A549 (cell line): ENCODE results near the gene ADAP1.

ENCODE experiments used
- CBX2 ChIP-seq: fragments of 200-600 bp; sonication (generic); IDR thresholded peaks from 2 replicates; pipeline ENCODE4 v1.6.1; 2016; ENCODE audit warnings: low read depth, mild to moderate bottlenecking, borderline replicate concordance
- EHMT2 ChIP-seq: fragments of 200-600 bp; sonication (generic); IDR thresholded peaks from 2 replicates; pipeline ENCODE4 v1.6.1; 2016; ENCODE audit warnings: antibody characterized with exemption, low read depth, mild to moderate bottlenecking, moderate library complexity
- MYC ChIP-seq: IDR thresholded peaks from 2 replicates; pipeline ENCODE4 v1.6.1; 2012; ENCODE audit warnings: mild to moderate bottlenecking, inconsistent platforms, low read length, improper control_type of control experiment, borderline replicate concordance
- POLR2A ChIP-seq: IDR thresholded peaks from 2 replicates; pipeline ENCODE4 v1.6.1; 2012; ENCODE audit warnings: mild to moderate bottlenecking, low read length
- ZFP36 ChIP-seq: fragments of 450-650 bp; IDR thresholded peaks from 2 replicates; pipeline ENCODE4 v1.6.1; 2014; ENCODE audit warnings: borderline replicate concordance; ENCODE audit not compliant: partially characterized antibody
- TF ChIP-seq, protein P1 (sequence below): fragments of 250-450 bp; sonication (Bioruptor Pico); IDR thresholded peaks from 2 replicates; pipeline ENCODE4 v1.5.0; 2020; ENCODE audit warnings: low read depth, mild to moderate bottlenecking, moderate library complexity
- TF ChIP-seq, protein P2 (sequence below): fragments of 450-650 bp; IDR thresholded peaks from 2 replicates; pipeline ENCODE4 v1.6.1; 2014; ENCODE audit warnings: antibody characterized with exemption
- TF ChIP-seq, protein P3 (sequence below): fragments of >200 bp; sonication (Bioruptor Twin); formaldehyde crosslinking; IDR thresholded peaks from 3 replicates; pipeline ENCODE4 v1.5.1; 2016
- TF ChIP-seq, protein P4 (sequence below): fragments of 200-600 bp; sonication (generic); IDR thresholded peaks from 2 replicates; pipeline ENCODE4 v1.6.1; 2016; ENCODE audit warnings: antibody characterized with exemption, mild to moderate bottlenecking, moderate library complexity

DNA sequence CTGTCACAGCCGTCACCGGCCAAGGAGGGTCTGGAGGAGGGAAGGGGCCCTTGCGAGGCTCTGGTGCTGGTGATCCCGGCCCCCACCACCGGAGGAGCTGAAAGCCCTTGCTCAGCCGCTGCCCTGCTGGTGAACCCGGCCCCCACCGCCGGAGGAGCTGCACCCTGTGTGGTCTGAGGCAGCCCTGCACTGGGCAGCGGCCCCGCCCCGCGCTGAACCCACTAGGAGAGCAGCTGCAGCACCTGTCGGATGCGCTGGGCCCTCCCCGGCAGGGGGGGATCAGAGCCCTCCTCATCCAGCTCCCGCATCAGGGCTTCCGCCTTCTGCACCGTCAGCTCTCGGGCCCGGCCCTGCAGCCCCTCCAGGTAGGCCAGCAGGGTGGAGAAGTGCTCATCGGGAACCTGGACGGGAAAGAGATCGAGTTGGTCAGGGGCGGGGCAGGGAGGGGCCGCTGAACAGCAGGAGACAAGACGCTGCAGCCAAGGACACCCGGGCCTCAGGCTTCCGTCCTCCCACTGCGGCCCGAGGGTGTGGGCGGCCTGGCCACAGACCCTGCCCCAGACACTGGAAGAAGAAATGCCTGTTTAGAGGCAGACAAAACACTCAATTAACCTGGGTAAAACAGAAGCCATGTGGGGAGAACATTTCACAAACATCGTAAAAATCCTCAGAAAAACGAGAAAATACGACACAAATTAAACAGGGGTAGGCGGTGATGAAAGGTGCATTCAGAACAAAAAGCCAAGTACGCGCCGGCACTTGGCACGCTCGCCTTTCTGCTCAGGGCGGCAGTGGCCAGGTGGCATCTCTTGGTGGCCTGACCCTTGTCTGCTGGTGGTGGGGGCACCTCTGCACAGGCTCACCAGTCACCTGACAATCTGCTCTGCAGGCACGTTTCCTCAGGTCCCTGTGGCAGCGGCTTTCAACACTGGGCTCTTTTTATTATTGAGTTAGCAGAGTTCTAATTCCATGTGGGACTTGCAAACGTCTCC is 43.2 kb upstream of the ADAP1 start:
- no peak for TF ChIP-seq CBX2
- no peak for TF ChIP-seq POLR2A
- no peak for TF ChIP-seq ZFP36
- TF ChIP-seq, protein P1, sequence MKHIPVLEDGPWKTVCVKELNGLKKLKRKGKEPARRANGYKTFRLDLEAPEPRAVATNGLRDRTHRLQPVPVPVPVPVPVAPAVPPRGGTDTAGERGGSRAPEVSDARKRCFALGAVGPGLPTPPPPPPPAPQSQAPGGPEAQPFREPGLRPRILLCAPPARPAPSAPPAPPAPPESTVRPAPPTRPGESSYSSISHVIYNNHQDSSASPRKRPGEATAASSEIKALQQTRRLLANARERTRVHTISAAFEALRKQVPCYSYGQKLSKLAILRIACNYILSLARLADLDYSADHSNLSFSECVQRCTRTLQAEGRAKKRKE: no peak
- TF ChIP-seq, protein P2, sequence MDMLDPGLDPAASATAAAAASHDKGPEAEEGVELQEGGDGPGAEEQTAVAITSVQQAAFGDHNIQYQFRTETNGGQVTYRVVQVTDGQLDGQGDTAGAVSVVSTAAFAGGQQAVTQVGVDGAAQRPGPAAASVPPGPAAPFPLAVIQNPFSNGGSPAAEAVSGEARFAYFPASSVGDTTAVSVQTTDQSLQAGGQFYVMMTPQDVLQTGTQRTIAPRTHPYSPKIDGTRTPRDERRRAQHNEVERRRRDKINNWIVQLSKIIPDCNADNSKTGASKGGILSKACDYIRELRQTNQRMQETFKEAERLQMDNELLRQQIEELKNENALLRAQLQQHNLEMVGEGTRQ: no peak
- no peak for TF ChIP-seq MYC
- TF ChIP-seq, protein P3, sequence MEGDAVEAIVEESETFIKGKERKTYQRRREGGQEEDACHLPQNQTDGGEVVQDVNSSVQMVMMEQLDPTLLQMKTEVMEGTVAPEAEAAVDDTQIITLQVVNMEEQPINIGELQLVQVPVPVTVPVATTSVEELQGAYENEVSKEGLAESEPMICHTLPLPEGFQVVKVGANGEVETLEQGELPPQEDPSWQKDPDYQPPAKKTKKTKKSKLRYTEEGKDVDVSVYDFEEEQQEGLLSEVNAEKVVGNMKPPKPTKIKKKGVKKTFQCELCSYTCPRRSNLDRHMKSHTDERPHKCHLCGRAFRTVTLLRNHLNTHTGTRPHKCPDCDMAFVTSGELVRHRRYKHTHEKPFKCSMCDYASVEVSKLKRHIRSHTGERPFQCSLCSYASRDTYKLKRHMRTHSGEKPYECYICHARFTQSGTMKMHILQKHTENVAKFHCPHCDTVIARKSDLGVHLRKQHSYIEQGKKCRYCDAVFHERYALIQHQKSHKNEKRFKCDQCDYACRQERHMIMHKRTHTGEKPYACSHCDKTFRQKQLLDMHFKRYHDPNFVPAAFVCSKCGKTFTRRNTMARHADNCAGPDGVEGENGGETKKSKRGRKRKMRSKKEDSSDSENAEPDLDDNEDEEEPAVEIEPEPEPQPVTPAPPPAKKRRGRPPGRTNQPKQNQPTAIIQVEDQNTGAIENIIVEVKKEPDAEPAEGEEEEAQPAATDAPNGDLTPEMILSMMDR: no peak
- TF ChIP-seq EHMT2: no peak
- TF ChIP-seq, protein P4, sequence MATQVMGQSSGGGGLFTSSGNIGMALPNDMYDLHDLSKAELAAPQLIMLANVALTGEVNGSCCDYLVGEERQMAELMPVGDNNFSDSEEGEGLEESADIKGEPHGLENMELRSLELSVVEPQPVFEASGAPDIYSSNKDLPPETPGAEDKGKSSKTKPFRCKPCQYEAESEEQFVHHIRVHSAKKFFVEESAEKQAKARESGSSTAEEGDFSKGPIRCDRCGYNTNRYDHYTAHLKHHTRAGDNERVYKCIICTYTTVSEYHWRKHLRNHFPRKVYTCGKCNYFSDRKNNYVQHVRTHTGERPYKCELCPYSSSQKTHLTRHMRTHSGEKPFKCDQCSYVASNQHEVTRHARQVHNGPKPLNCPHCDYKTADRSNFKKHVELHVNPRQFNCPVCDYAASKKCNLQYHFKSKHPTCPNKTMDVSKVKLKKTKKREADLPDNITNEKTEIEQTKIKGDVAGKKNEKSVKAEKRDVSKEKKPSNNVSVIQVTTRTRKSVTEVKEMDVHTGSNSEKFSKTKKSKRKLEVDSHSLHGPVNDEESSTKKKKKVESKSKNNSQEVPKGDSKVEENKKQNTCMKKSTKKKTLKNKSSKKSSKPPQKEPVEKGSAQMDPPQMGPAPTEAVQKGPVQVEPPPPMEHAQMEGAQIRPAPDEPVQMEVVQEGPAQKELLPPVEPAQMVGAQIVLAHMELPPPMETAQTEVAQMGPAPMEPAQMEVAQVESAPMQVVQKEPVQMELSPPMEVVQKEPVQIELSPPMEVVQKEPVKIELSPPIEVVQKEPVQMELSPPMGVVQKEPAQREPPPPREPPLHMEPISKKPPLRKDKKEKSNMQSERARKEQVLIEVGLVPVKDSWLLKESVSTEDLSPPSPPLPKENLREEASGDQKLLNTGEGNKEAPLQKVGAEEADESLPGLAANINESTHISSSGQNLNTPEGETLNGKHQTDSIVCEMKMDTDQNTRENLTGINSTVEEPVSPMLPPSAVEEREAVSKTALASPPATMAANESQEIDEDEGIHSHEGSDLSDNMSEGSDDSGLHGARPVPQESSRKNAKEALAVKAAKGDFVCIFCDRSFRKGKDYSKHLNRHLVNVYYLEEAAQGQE: no peak
